ENCODE results near the gene KRTAP5-3.

The KRTAP5-3 gene

DNA sequence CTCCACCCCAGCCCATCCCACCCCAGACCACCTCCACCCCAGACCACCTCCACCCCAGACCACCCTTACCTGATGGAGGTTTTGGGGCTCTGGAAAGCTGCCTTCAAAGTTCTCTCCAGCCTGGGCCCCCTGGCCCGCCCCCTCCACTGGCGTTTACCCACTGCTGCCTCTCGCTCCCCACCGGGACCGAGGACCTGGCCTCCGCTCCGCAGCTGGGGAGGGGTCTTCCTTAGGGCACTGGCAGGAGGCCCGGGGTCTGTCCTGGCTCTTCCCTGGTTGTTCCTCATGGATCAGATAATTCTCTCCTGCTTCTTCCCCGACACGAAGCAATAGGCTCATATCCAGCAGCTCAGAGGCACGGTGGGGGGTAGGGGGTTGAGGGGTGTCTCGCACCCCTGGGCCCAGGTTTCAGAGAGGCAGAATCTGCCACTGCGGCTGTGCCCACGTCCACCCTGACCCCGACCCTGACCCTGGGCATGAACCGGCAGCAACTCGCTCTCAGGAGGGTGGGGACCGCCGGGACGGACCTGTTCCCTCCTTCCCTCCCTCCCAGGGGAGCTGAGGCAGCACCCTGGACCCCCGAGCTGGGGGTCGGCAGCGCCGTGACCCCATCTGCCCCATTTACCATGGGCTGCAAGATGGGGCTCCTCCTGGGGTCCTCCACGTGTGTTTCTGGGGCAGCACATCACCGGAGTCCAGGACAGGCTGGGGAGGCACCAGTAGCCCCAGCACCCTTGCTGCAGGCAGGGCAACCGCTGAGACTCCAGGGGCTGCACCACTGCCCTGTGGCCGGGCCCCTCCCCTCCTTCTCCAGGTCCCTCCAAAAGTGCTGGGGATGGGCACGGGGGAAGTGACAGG is 34.3 kb upstream of the KRTAP5-3 start:
- no peak for DNase-seq

DNA sequence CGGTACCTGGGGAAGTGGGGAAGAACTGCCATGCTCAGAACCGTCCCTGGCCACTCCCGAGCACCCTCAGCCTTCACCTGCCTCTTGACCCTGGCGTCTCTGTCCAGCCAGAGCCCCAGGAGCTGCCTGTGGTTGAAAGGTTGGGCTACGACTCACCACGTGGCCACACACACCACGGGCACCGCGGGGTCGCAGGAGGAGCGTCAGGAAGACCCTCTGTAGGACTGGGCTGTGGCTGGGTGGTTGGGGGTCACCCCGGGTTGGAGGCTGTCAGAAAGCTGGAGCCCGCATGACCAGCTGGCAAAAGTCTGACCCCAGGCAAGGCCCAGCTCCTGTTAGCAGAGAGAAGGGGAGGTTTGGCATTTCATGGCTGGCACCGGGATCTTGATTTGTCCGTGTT is 32.8 kb upstream of the KRTAP5-3 start:
- DNase-seq = no peak

DNA sequence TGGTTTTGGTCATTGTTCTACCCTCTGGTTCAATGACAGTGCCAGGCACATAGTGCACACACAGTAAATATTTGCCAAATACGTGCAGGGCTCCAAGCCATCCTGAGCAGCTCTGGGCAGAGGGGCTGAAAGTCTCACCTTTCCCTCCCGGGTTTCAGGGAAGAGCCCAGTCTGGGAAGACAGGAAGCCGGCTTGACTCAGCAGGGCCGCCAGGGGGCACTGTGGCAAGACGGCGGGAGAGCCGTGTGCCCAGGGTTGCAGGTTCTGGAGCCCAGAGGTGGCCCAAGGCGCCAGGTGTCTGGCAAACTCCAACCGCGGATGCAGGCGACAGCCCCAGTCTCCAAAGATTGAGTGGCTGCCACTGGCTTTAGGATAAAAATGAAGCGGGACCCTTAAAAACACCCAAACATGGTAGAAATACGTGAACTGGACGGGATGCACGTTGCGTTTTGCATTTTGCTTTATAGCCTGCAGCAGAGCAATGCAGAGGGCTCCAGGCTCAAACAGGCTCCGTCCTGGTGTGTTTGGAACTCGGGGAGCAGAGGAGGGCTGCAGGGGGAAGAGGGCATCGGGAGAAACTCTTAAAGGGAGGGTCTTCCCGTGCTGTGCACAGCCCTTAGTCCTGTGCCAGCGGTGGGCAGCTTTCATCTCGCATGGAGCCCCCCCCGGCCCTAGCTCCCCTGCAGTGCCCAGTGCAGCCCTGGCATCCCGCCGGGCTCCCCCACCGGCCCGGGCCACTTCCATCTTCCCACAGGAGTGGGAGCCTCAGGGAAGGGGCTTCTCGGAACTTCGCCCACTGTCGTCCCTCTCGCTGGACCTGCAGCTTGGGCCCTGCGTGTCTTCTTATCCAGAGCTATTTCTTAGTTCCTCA is 32.0 kb upstream of the KRTAP5-3 start:
- DNase-seq = no peak

DNA sequence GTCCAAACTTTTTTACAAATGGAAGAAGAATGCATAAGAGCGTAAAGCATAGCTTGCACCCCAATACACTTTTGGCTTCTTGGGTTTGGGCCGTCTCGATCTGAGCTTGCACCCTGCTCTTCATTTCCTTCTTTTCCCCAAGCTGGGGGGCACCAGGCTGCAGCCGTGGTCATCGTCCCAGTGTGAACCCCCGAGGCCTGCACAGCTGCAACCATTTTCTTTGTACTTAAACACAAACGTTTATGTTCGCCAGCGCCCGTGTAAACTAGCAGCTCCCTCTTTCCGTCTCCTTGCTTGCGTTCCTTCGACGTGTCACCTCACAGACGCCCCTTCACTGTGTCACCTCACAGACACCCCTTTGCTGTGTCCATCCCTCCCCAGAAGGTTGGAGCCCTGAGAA is 31.4 kb upstream of the KRTAP5-3 start:
- DNase-seq = no peak

DNA sequence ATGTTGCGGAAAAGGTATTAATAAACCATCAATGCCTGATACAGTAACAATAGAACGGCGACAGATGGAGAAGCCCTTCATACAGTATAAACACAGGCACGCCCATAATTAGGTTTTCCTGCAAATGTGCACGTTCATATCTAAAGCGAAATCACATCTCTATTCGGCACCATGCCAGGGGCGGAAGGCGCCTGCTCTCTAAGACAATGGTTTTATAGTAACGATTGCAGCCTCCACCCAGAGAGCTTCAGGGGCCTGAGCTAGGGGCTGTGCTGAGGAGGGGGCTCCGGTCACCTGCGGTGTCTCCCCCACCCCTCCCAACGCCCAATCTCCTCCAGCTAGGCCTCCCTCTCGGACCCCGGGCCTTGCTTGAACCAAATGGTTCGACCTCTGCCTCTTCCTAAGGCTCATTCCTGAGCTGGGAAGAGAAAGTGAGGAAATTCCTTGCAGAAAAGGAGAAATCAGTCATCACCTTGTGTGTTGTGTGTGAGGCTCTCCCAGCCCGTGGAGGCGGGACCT is 30.9 kb upstream of the KRTAP5-3 start:
- no peak for DNase-seq

DNA sequence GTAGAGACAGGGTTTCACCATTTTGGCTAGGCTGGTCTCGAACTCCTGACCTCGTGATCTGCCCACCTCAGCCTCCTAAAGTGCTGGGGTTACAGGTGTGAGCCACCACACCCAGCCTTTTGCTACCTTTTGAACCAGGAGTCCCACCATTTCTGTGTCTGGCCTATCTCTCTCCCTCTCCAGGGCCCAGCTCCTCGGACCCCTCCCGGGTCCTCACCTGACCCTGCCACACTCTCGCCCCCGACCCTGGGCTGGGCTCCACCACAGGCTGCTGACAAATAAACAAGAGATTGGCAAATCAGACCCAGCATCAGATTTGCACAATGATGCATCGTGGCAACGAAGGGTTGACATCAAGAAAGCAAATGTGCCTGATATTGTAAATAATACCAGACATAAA is 30.1 kb upstream of the KRTAP5-3 start:
- no peak for DNase-seq

DNA sequence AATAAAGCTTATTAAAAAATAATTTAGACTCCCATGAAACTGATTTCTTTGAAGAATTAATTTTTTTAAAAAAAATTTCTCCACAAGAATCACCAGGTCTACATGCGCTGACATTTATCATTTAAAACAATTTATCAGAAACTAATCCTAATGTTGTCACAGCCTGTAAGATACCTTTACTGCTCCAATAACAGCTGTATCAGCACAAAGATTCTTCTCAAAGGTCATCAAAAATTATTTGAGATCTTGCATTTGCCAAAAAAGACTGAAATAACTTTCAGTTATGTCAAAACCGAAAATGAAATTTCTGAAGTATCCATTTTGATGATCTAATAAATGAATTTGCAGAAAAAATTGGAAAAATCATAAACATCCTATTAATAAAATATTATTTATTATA is 29.4 kb upstream of the KRTAP5-3 start:
- DNase-seq = no peak

DNA sequence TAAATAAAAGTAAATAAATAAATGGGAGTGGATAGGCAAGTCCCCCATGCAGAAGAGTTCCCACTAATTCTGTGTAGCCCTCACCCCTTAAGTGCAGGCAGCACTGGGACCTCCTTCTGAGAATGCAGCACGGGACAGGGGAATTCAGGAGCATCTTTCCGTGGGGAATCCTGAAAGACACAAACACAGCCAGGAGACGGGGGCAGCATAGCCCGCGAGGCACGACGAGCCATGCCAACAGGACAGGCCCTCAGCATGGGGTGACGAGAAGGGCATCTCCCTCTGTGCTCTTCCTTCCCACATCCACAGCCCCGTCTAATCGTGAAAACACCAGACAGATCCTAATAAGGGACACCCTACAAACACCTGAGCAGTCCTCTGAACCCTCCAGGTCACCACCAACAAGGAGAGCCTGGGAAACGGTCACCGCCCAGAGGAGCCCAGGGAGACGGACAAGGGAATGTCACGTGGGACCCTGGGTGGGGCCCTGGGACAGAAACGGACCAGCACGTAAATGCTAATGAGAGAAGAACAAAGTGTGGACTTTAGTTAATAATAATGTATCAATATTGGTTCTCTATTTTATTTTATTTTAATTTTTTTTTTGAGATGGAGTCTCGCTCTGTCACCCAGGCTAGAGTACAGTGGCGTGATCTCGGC is 28.2 kb upstream of the KRTAP5-3 start:
- DNase-seq = no peak

DNA sequence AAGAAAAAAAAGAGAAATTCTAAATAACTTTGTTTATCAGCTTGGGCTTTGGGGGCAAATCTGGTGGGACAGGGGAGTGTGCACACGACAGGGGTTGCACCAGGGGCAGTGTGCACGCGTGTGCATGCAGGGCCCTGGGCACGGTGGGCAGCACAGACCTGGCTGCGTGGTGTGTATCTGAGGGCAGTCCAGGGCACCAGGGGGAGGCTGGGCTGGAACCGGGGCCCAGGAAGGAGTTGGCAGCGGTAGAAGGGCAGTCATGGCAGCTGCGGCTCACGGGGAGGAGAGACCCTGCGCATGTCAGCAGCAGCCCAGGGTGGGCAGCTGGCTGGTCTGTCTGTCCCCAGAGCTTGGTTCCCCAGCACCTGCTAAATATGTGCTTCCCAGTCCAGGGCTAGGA is 25.6 kb upstream of the KRTAP5-3 start:
- DNase-seq = no peak

DNA sequence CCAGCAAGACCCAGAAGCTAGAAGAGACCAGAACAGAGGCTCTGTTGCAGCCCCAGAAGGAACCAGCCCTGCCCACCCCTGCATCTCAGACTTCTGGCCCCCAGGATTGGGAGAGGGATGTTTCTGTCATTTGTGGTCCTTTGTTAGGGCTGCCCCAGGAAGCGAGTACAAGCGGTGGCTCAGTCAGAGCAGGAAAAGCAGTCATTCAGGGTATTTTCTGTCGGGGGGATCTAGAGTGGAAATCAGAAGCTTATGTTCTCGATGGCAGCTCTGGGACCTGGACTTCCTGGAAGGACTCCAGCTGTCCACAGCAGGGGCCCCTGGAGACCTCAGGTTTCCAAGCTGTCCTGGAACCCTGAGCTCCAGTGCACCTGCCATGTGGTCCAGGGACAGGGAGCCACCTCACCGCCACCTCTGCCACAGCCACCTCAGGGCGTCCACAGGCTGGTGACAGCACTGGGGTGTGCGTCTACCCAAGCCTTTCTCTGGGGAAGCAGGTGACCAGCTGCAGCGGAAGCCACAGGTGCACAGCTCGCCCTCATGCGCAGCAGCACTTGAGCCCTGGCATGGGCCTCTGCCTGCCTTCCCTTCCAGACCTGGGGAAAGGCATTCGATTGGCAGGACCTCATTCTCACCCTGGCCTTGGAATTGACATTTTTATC is 23.9 kb upstream of the KRTAP5-3 start:
- DNase-seq = no peak

DNA sequence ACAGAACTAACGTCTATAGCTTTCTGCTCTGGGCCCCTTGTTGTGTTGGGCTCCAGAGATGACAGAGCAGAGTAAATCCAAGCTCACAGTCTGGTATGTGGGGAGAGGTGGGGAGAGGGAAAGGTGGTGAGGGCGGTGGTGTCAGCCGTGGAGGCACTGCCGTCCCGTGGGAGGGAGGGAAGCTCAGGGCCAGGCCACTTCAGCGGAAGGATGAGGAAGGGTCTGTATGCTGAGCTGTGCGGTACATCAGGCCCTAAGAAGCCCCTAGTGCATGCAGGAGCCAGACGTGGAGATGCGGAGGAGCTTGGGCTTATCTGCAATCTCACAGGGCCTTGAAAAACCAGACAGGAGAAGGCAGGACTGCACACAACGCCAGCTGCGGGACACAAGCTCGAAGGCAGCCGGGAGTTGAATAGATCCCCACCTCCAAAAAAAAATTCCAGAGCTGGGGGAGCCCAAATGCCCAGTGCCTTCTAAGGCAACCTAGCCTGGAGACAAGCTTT is 22.9 kb upstream of the KRTAP5-3 start:
- no peak for DNase-seq

DNA sequence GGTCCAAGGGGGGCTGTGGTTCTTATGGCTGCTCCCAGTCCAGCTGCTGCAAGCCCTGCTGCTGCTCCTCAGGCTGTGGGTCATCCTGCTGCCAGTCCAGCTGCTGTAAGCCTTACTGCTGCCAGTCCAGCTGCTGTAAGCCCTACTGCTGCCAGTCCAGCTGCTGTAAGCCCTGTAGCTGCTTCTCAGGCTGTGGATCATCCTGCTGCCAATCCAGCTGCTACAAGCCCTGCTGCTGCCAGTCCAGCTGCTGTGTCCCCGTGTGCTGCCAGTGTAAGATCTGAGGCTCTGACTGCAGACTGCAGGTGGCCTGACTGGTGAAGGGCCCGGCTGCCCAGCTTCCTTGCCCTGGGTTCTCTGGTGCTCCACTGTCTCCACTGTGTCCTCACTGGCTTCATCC is 22.0 kb upstream of the KRTAP5-3 start:
- DNase-seq = no peak

DNA sequence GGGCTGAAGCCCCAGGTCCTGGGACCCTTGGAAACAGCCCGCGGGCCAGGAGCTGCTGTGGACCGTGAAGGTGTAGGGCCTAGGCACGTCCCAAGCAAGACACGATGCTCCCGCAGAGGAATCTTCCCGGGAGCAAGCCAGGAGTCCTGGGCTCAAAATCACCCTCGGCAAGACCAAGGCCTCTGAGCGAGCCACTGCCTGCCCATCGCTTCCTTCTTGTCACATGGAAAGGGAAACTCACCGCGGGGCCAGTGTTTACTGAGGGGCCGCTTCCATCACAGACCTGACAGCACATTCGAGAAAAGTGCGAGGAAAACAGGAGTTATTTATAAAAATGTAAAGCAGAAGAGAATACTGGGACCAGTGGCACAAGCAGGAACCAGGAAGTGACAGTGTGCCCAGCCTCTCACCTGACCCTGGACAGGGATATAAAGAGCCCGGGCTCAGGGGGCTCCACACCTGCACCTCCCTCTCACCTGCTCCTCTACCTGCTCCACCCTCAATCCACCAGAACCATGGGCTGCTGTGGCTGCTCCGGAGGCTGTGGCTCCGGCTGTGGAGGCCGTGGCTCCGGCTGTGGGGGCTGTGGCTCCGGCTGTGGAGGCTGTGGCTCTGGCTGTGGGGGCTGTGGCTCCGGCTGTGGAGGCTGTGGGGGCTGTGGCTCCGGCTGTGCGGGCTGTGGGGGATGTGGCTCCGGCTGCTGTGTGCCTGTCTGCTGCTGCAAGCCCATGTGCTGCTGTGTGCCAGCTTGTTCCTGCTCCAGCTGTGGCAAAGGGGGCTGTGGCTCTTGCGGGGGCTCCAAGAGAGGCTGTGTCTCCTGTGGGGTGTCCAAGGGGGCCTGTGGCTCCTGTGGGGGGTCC is 21.3 kb upstream of the KRTAP5-3 start, which contains the start of gene KRTAP5-5:
KRTAP5-5 (plus strand) TSS at position 450 of the 860 bp plus-strand sequence; CDS start at position 516, 66 bp downstream.
- no peak for DNase-seq

DNA sequence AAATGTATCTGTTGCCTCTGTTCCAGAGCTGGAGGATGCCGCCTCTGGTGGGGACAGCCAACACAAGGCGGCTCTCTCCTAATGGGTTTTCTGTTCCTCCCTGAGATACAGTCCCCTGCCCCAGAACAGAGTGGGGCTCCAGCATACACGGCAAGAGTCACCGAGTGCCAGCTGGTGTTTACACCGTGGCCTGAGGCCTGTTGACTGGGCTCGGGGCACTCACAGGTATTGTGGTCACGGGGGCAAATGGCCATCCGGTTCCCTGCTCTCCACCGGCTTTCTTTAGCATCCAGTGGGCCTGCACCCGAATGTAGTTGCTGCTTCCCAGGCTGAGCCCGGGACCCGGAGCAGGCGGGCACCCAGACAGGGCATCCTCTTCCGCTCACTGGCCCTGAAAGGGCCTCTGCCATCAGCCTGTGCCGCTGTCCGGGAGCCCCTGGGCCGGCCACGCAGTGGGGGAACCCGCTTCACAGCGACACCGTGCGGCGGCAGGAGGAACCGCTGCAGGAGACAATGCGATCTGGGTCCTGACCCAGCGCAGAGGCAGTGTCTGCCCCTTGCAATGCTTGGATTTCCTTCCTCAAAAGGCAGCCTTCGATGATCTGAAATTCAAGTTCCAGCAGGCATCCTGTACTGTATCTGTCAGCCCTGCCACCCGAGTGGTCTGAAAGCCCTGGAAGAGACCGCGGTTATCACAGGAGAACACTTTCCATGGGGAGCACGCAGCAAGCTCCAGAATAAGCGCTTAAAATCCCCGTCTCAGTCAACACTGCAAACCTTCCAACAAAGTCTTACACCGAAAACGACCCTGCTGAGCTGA is 20.5 kb upstream of the KRTAP5-3 start:
- DNase-seq = peak; percentile 10

DNA sequence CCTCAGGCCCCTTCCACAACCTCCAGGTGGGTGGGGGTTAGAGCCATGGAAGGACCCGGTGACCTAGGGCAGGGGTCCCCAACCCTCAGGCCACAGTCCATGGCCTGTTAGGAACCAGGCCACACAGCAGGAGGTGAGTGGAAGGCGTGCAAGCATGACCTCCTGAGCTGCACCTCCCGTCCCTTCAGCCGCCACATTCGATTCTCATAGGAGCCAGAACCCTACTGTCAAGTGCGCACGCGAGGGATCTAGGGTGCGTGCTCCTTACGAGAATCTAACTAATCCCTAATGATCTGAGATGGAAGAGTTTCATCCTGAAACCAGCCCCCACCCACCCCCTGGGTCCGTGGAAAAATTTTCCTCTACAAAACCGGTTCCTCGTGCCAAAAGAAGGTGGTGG is 17.3 kb upstream of the KRTAP5-3 start:
- no peak for DNase-seq

DNA sequence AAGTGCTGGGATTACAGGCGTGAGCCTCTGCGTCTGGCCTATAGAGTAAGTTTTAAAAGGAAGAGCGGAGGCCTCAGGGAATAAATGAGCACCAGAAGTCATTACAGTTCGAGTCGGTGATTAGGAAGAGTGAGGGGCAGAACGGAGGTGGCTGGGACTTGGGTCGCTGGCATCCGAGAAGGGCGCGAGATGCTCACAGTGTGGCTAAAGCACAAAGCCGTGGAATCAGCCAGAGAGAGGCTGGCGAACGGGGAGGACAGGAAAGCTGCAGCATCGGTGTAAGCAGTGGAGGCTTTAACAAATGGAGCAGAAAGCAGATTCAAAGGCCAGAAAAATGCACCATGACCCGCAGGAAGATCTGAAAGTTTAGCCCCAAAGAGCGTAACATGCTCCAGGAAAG is 16.4 kb upstream of the KRTAP5-3 start:
- DNase-seq = no peak

DNA sequence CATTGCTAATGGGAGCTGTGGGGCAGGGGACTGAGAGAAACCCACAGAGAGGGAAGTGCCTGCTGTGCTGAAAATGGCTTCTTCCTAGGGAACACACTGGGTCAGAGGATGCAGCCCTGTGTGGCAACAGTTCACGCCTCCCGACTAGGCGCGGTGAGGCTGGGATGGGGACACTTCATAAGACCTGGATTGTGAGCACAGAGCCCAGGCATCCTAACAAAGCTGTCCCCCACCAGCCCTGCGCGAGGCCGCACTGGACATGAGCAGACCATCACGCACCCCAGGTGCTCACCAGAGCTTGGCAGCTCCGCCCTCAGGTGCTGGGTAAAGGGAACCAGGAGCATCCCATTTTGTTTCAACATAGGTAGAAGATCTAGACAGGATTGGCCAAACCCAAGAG is 15.5 kb upstream of the KRTAP5-3 start:
- no peak for DNase-seq

DNA sequence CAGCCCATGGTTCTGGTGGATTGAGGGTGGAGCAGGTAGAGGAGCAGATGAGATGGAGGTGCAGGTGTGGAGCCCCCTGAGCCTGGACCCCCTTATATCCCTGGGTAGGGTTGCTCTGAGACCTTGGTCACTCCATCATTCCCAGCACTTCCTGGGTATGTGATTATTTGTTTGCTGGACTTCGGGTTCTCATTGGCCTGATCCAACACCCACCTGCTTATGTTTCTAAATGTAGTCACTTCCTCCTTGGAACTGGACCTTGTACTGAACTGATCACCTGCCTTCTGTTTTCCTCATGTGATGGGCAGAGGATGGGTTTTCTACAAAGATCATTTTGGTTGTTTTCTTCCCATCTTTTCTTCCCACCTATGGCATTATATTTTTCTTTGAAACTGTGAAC is 13.8 kb upstream of the KRTAP5-3 start, which contains the start of gene KRTAP5-4:
KRTAP5-4 (minus strand) TSS at position 53 of the 400 bp plus-strand sequence; CDS start at position 8, 45 bp downstream.
- no peak for DNase-seq

DNA sequence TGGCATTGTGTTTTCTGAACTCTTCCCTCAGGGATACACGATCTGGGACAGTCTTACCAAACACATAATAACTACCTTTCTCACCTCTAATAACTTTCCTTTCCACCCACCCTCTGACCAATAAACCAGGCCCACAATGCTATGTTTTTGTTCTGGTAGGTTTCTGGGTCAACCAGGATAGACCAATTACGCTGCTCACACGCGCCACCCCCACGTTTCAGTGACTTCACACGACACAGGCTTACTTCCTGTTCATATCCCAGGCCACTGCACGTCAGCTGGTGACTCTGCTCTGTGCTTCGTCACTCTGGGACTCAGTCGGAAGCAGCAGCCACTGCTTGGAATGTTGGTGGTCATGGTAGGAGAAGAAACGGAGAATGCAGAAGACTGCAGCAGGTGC is 11.2 kb upstream of the KRTAP5-3 start:
- no peak for DNase-seq

DNA sequence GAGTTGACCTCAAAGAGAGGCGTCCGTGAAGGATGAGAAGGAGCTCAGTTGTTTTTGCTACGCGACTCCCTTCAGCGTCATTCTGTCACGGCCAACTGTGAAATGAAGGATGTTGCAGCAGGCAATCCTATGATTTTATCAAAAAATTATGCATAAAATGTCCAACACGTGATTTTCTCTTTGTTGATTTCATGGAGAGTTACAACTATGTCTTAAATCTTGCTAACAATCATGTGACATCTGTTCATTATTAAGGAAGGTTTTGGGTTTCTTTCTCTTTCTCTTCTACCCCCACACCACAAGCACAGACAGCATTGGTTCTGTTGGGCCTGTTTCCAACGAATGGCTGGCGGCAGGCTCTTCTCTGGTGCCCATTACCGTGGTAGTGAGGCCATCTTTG is 10.0 kb upstream of the KRTAP5-3 start:
- DNase-seq = no peak
